GM23248 (cell line): Measurements from ENCODE around the gene PNPLA5. TPM values are rescaled to one million over a fixed set of nuclear protein-coding genes. Genes with fewer than 3 reads are reported as not detected.

ENCODE experiments used
- DNase-seq: peaks from one replicate; pipeline ENCODE4 v3.0.0-alpha.2; 2015
- H2AFZ ChIP-seq: fragments of 200-600 bp; sonication (generic); 2 replicates; pipeline ENCODE4 v1.6.1; 2016; ENCODE audit warnings: antibody characterized with exemption
- H3F3A ChIP-seq: fragments of 200-600 bp; sonication (generic); 2 replicates; pipeline ENCODE4 v1.6.1; 2016; ENCODE audit warnings: mild to moderate bottlenecking, antibody characterized with exemption, mixed run types; ENCODE audit not compliant: insufficient read depth
- H3K27ac ChIP-seq: fragments of 200-600 bp; sonication (generic); 2 replicates; pipeline ENCODE4 v1.5.1; 2016; ENCODE audit warnings: mild to moderate bottlenecking
- H3K27me3 ChIP-seq: fragments of 200-600 bp; sonication (generic); replicated peaks from 2 replicates; pipeline ENCODE4 v1.6.1; 2016; ENCODE audit warnings: mild to moderate bottlenecking; ENCODE audit not compliant: insufficient read depth
- H3K36me3 ChIP-seq: fragments of 200-600 bp; sonication (generic); 2 replicates; pipeline ENCODE4 v1.6.1; 2016; ENCODE audit warnings: low read depth, mild to moderate bottlenecking
- H3K4me1 ChIP-seq: fragments of 200-600 bp; sonication (generic); 2 replicates; pipeline ENCODE4 v1.6.1; 2016; ENCODE audit warnings: mild to moderate bottlenecking; ENCODE audit not compliant: insufficient read depth
- H3K4me2 ChIP-seq: fragments of 200-600 bp; sonication (generic); one replicate; pipeline ENCODE4 v1.6.1; 2016; ENCODE audit warnings: mild to moderate bottlenecking; ENCODE audit not compliant: unreplicated experiment
- H3K4me3 ChIP-seq: fragments of 200-600 bp; sonication (generic); 2 replicates; pipeline ENCODE4 v1.5.1; 2016; ENCODE audit warnings: mild to moderate bottlenecking
- H3K79me2 ChIP-seq: fragments of 200-600 bp; sonication (generic); 2 replicates; pipeline ENCODE4 v1.6.1; 2016; ENCODE audit warnings: mild to moderate bottlenecking; ENCODE audit not compliant: insufficient read depth
- H3K9ac ChIP-seq: fragments of 200-600 bp; sonication (generic); 2 replicates; pipeline ENCODE4 v1.6.1; 2016; ENCODE audit warnings: mild to moderate bottlenecking
- H3K9me2 ChIP-seq: fragments of 200-600 bp; sonication (generic); 2 replicates; pipeline ENCODE4 v1.6.1; 2016; ENCODE audit warnings: mixed run types, mild to moderate bottlenecking, moderate library complexity; ENCODE audit not compliant: insufficient read depth
- H3K9me3 ChIP-seq: fragments of 200-600 bp; sonication (generic); one replicate; pipeline ENCODE4 v1.6.1; 2017; ENCODE audit warnings: low read depth
- H4K20me1 ChIP-seq: fragments of 200-600 bp; sonication (generic); 2 replicates; pipeline ENCODE4 v1.6.0; 2016; ENCODE audit not compliant: insufficient read depth
- EZH2 ChIP-seq: fragments of 200-600 bp; sonication (generic); IDR thresholded peaks from 2 replicates; pipeline ENCODE4 v1.6.1; 2018; ENCODE audit warnings: antibody characterized with exemption, mild to moderate bottlenecking; ENCODE audit not compliant: insufficient read depth, poor library complexity, severe bottlenecking
- EZH2phosphoT487 ChIP-seq: fragments of 200-600 bp; sonication (generic); IDR thresholded peaks from 2 replicates; pipeline ENCODE4 v1.6.1; 2018; ENCODE audit warnings: antibody characterized with exemption, moderate library complexity, mild to moderate bottlenecking, low read depth; ENCODE audit not compliant: insufficient read depth
- WGBS, 2 experiments: methylation state at CpG; one replicate each; pipeline ENCODE4 v1.1.6; 2015 to 2017; ENCODE audit warnings: low lambda C conversion rate in 2 of 2, low coverage in 1 of 2; ENCODE audit errors: missing lambda C conversion rate in 2 of 2; 5-methylcytosine and 5-hydroxymethylcytosine counted together
- in situ Hi-C: fragments of 300-500 bp; cut with MboI; formaldehyde crosslinking; loops from 2 replicates; pipeline ENCODE4 v1.15.0; 2020
- polyA plus RNA-seq: library from polyadenylated mRNA; unstranded; fragments of >200 nt; fragmentation: Nextera tagmentation; extraction: Ambion mirVana; gene quantifications from 2 replicates; pipeline ENCODE4 v1.2.1, GENCODE V29; 2016
- total RNA-seq: library from RNA; depleted of rRNA; stranded (reverse); fragments of >200 nt; shearing (Covaris generic); gene quantifications from 2 replicates; pipeline ENCODE4 v1.2.3, GENCODE V29; 2014; rRNA removed

The PNPLA5 gene, protein sequence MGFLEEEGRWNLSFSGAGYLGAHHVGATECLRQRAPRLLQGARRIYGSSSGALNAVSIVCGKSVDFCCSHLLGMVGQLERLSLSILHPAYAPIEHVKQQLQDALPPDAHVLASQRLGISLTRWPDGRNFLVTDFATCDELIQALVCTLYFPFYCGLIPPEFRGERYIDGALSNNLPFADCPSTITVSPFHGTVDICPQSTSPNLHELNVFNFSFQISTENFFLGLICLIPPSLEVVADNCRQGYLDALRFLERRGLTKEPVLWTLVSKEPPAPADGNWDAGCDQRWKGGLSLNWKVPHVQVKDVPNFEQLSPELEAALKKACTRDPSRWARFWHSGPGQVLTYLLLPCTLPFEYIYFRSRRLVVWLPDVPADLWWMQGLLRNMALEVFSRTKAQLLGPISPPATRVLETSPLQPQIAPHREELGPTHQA
- total RNA-seq (not detected in 2 replicates), polyA plus RNA-seq (not detected in 2 replicates)

DNA sequence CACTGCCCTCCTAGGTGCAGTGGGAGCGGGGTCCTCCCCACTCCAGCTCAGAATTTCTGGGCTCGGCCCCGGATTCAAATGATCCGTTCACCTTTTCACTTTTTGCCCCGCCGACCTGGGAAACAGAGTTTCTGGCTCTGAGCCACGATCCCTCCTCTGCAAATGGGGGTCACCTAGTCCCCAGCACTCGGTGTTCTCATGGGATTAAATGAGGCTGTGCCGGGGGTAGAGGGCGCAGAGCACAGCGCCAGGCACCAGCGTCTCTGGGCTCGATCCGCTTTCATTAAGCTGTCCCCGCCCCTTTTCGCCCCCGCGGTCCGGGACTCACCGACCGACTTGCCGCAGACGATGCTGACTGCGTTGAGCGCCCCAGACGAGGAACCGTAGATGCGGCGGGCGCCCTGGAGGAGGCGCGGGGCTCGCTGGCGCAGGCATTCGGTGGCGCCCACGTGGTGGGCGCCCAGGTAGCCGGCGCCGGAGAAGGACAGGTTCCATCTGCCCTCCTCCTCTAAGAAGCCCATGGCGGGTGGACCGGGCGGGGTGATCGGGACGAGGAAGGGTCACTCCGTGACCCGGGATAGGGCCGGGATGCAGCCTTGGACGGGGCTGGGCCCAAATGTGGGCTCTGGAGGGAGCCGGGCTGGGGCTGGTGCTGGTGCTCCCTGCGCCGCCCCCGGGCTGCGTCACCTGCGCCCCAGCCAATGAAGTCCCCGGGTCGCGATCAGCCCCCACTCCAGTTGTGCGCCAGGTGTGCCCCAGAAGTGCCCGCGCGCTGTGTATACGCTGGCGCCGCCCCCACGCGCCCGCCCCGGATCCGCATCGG lies at the start of gene PNPLA5:
TSS of gene PNPLA5 (minus strand) at position 654 of the 823 bp plus-strand sequence. CDS start at position 521, 133 bp downstream.
- no peaks in the 10 kb centered on the region for H3K9me3 ChIP-seq
- H3K4me1 ChIP-seq: no peaks in the 10 kb centered on the region
- no peaks in the 10 kb centered on the region for H3K9me2 ChIP-seq
- DNase-seq: peak; percentile 63
- no peaks in the 10 kb centered on the region for H3K79me2 ChIP-seq
- H4K20me1 ChIP-seq: no peaks in the 10 kb centered on the region
- no peak within 1 kb of the TSS for H3K27ac ChIP-seq
- WGBS, 2 experiments: 1 to 2% methylated on average over 59 to 71 of the region's 72 CpGs
- no peaks in the 10 kb centered on the region for H3F3A ChIP-seq
- H3K4me2 ChIP-seq: peak within 1 kb of the TSS; percentile 68
- no peaks in the 10 kb centered on the region for H3K36me3 ChIP-seq
- TF ChIP-seq EZH2phosphoT487 (no peak), EZH2 (peak; percentile 17)
- in situ Hi-C loops: no loop called here
- no peak within 1 kb of the TSS; the same call in 1 of the 2 replicates for H3K4me3 ChIP-seq
- H3K9ac ChIP-seq: no peak within 1 kb of the TSS
- H3K27me3 ChIP-seq: peaks cover 27% of the 10 kb centered on the region
- H2AFZ ChIP-seq: no peak within 1 kb of the TSS

DNA sequence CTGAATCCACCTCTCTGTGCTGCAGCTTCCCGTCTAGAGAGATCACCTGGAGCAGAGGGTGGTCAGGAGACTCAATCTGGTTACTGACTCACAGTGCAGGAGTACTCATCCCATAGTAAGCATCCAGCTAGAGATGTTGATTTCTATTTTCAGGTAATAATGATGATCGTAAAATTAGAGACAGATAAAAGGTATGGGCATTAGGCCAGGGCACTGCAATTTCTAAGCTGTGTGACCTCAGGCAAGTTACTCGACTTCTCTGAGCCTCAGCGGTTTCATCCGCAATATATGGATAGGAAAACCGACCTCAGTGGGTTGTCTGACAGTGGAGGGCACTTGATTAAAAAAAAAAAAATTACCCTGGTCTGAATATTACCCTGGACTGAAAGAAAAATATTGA lies 49.6 kb upstream of the PNPLA5 start:
- in situ Hi-C loops: no loop called here
- no peak for DNase-seq

DNA sequence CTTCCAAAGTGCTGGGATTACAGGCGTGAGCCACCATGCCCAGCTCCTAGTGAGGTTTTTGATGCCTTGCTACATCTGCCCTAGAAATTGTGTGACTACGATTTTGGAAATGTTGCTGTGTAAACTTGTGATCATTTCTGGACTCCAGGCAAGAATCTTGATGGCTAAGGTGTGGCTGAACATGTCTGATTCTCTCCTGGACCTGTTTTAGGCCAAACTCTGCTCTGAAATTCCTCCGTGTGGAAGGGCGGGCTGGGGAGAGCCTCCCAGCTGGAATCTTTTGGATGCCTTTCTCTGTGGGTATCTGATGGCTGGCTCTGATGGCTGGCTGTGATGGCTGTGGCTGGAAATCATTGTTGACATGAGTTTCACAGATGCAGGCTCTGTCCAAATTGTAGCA lies 40.0 kb upstream of the PNPLA5 start:
- no peak overlapping the region for H3K27ac ChIP-seq
- 54 to 57% methylated on average over 4 of the region's 4 CpGs for WGBS, 2 experiments

More for the DNA sequence above, 49.6 kb upstream of the PNPLA5 start:
- TF ChIP-seq EZH2phosphoT487: no peak
- Histone ChIP-seq H3K4me3 (no peak overlapping the region), H3K9ac (no peak overlapping the region), H3K79me2 (no peaks in the 10 kb centered on the region), H4K20me1 (no peaks in the 10 kb centered on the region), H3F3A (no peaks in the 10 kb centered on the region), H3K36me3 (no peaks in the 10 kb centered on the region), H3K4me2 (no peak overlapping the region), H3K27me3 (no peaks in the 10 kb centered on the region), H3K9me3 (no peaks in the 10 kb centered on the region), H2AFZ (no peak overlapping the region), H3K4me1 (no peaks in the 10 kb centered on the region), H3K9me2 (no peaks in the 10 kb centered on the region), H3K27ac (no peak overlapping the region)
- WGBS, 2 experiments: 79 to 80% methylated on average over 6 of the region's 6 CpGs

DNA sequence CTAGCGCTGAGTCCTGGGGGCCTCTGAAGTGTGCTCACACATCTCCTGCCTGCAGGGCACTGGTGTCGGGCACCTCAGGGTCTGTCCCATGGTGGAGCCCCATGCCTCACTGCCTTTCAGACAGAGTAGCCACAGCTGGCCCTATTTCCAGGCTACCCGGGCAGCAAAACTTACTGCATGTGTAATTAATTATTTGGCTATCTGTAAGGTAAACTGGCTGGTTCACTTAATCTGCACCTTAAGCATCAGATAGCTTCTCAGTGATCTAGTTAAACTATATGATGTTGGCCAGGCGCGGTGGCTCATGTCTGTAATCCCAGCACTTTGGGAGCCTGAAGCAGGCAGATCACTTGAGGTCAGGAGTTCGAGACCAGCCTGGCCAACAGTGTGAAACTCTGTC lies 37.1 kb upstream of the PNPLA5 start:
- no peak overlapping the region for H2AFZ ChIP-seq
- H3K27ac ChIP-seq: no peak overlapping the region
- 82 to 86% methylated on average over 6 of the region's 6 CpGs for WGBS, 2 experiments
- no peaks in the 10 kb centered on the region for H3K4me1 ChIP-seq
- H3K79me2 ChIP-seq: no peaks in the 10 kb centered on the region
- DNase-seq: no peak
- no peaks in the 10 kb centered on the region for H4K20me1 ChIP-seq
- no peaks in the 10 kb centered on the region for H3F3A ChIP-seq
- no peaks in the 10 kb centered on the region for H3K9me3 ChIP-seq
- in situ Hi-C loops: no loop called here
- no peak overlapping the region for H3K4me3 ChIP-seq
- H3K4me2 ChIP-seq: no peak overlapping the region
- no peak overlapping the region for H3K9ac ChIP-seq
- H3K9me2 ChIP-seq: no peaks in the 10 kb centered on the region
- no peak for TF ChIP-seq EZH2phosphoT487
- no peak for TF ChIP-seq EZH2
- H3K27me3 ChIP-seq: no peaks in the 10 kb centered on the region
- H3K36me3 ChIP-seq: no peaks in the 10 kb centered on the region

More for the DNA sequence above, 40.0 kb upstream of the PNPLA5 start:
- Histone ChIP-seq H3K9ac (no peak overlapping the region), H3K4me3 (no peak overlapping the region), H3K79me2 (no peaks in the 10 kb centered on the region), H3K9me2 (no peaks in the 10 kb centered on the region), H3K4me1 (no peaks in the 10 kb centered on the region), H3K36me3 (no peaks in the 10 kb centered on the region), H3F3A (no peaks in the 10 kb centered on the region), H2AFZ (no peak overlapping the region), H4K20me1 (no peaks in the 10 kb centered on the region), H3K4me2 (no peak overlapping the region), H3K9me3 (no peaks in the 10 kb centered on the region), H3K27me3 (no peaks in the 10 kb centered on the region)
- in situ Hi-C loops: no loop called here
- no peak for DNase-seq
- TF ChIP-seq EZH2phosphoT487 (no peak), EZH2 (no peak)
